HFF-Myc (cell line): Measurements from ENCODE around the gene CCDC92B.
A peak's percentile ranks its signal among the peaks of the same experiment; 100 is the strongest.

ENCODE experiments used
- DNase-seq: peaks from one replicate; pipeline ENCODE4 v3.0.0-alpha.2; 2011; ENCODE audit warnings: low read depth; ENCODE audit errors: extremely low read depth
- H3K4me3 ChIP-seq: replicated peaks from 2 replicates; pipeline ENCODE4 v1.5.1; 2011; ENCODE audit warnings: low read depth, mild to moderate bottlenecking, control low read depth, low read length
- CTCF ChIP-seq: IDR thresholded peaks from 2 replicates; pipeline ENCODE4 v1.5.1; 2012; ENCODE audit warnings: mild to moderate bottlenecking, low read depth, low read length, control low read depth; ENCODE audit errors: missing control alignments

The CCDC92B gene

GRCh38 chr17:2758870-2759269 lies 9.4 kb upstream of the CCDC92B start:
- DNase-seq: no peak
- TF ChIP-seq CTCF: no peak
- H3K4me3 ChIP-seq: no peak overlapping the region

- DNase-seq: no peak
- no peak overlapping the region for H3K4me3 ChIP-seq
- TF ChIP-seq CTCF: no peak
These were observed 6.7 kb upstream of the CCDC92B start for GRCh38 chr17:2755891-2756724.

- TF ChIP-seq CTCF: no peak
- no peak overlapping the region for H3K4me3 ChIP-seq
- DNase-seq: no peak
These were observed 2.0 kb upstream of the CCDC92B start for GRCh38 chr17:2751491-2751890.

GRCh38 chr17:2750721-2751120 lies 1.3 kb upstream of the CCDC92B start:
- H3K4me3 ChIP-seq: no peak overlapping the region
- TF ChIP-seq CTCF: no peak
- no peak for DNase-seq

GRCh38 chr17:2749784-2750181 lies 331 bp upstream of the CCDC92B start:
- H3K4me3 ChIP-seq: no peak overlapping the region
- peak; percentile 15 for DNase-seq
- no peak for TF ChIP-seq CTCF

- no peak for TF ChIP-seq CTCF
- H3K4me3 ChIP-seq: no peak overlapping the region
- DNase-seq: no peak
These were observed 4.0 kb downstream of the CCDC92B start for GRCh38 chr17:2745317-2746037.

GRCh38 chr17:2737693-2738092 lies 11.8 kb downstream of the CCDC92B start:
- no peak overlapping the region for H3K4me3 ChIP-seq
- no peak for TF ChIP-seq CTCF

More at GRCh38 chr17:2737693-2738092, 11.8 kb downstream of the CCDC92B start:
- no peak for DNase-seq
